HepG2 (cell line): ENCODE results near the gene IQCH. TPM values are rescaled to one million over a fixed set of nuclear protein-coding genes. Genes with fewer than 3 reads are reported as not detected.

Source experiments
- ATAC-seq: fragments of 200-7000 bp; cut with Tn5 transposase; 3 replicates; pipeline ENCODE4 v1.9.1; 2020; ENCODE audit warnings: mild to moderate bottlenecking, moderate library complexity
- BruUV-seq: library from RNA; stranded (reverse); fragments of 400-500 nt; replicated peaks from 2 replicates; lab custom pipeline; 2021; lab: Mats Ljungman, UMichigan
- CTCF ChIA-PET: fragments of 300-600 bp; formaldehyde crosslinking; extraction: SDS; loops from one replicate; lab custom pipeline; 2021; ENCODE audit warnings: low total read pairs, inconsistent platforms, low intra/inter-chr PET ratio; lab: Yijun Ruan, JAX
- POLR2A ChIA-PET: fragments of 350-600 bp; sonication (Branson Sonifier 250); formaldehyde crosslinking; loops from one replicate; lab custom pipeline; 2020; ENCODE audit warnings: antibody characterized with exemption, inconsistent platforms; lab: Yijun Ruan, JAX
- DNase-seq: peaks from one replicate; pipeline ENCODE4 v3.0.0-alpha.2; 2015; ENCODE audit warnings: low spot score
- FAIRE-seq: peaks from 3 replicates; lab custom pipeline; 2011; peaks lifted over from hg19 to GRCh38; lab: Jason Lieb, UNC
- H2AFZ ChIP-seq: one replicate; pipeline ENCODE4 v1.6.1; 2011; ENCODE audit warnings: low read length, inconsistent platforms
- H3K27ac ChIP-seq: fragments of 300-600 bp; 3 replicates; pipeline ENCODE4 v1.8.0; 2011; ENCODE audit warnings: mixed run types, mild to moderate bottlenecking, mixed read lengths, low read length, inconsistent platforms; ENCODE audit not compliant: insufficient read depth; ENCODE audit errors: extremely low read length
- H3K27me3 ChIP-seq, 2 experiments: fragments of 200-600 bp in 1 of 2; 2 replicates in 1 of 2; 3 replicates in 1 of 2; pipeline versions ENCODE4 v1.6.0 to v1.8.0; 2011; ENCODE audit warnings: low read length in 2 of 2, mild to moderate bottlenecking in 2 of 2, moderate library complexity in 2 of 2, inconsistent platforms in 1 of 2; ENCODE audit not compliant: insufficient read depth in 2 of 2, control insufficient read depth in 1 of 2
- H3K36me3 ChIP-seq, 2 experiments: fragments of 200-600 bp in 1 of 2; replicated peaks in 1 of 2; 2 replicates in 1 of 2; 3 replicates in 1 of 2; pipeline versions ENCODE4 v1.5.1 to v1.8.0; 2011; ENCODE audit warnings: low read length in 2 of 2, inconsistent platforms in 1 of 2; ENCODE audit not compliant: insufficient read depth in 2 of 2, control insufficient read depth in 1 of 2
- H3K4me1 ChIP-seq: 2 replicates; pipeline ENCODE4 v1.5.1; 2012; ENCODE audit warnings: low read length, inconsistent platforms; ENCODE audit not compliant: insufficient read depth
- H3K4me2 ChIP-seq: 2 replicates; pipeline ENCODE4 v1.6.0; 2011; ENCODE audit warnings: low read depth, low read length, inconsistent platforms
- H3K4me3 ChIP-seq, 3 experiments: fragments of 200-600 bp in 1 of 3; sonication (generic), shearing (Covaris generic) in 1 of 3; replicated peaks in 1 of 3; 2 replicates each; pipeline ENCODE4 v1.5.1; 2011 to 2016; ENCODE audit warnings: low read length in 3 of 3, inconsistent platforms in 2 of 3, low read depth in 2 of 3, mild to moderate bottlenecking in 2 of 3, control low read depth in 1 of 3, mixed read lengths in 1 of 3; ENCODE audit not compliant: insufficient read depth in 1 of 3
- H3K79me2 ChIP-seq: one replicate; pipeline ENCODE4 v1.6.1; 2011; ENCODE audit warnings: low read length, inconsistent platforms; ENCODE audit not compliant: insufficient read depth
- H3K9ac ChIP-seq: 2 replicates; pipeline ENCODE4 v1.6.0; 2011; ENCODE audit warnings: mild to moderate bottlenecking, low read depth, low read length, inconsistent platforms; ENCODE audit not compliant: insufficient read depth
- H3K9me3 ChIP-seq: 2 replicates; pipeline ENCODE4 v1.5.1; 2012; ENCODE audit warnings: mild to moderate bottlenecking, low read length
- H4K20me1 ChIP-seq: 2 replicates; pipeline ENCODE4 v1.6.0; 2011; ENCODE audit warnings: inconsistent platforms, mild to moderate bottlenecking, low read length, moderate library complexity; ENCODE audit not compliant: insufficient read depth
- ATF7-NPFF ChIP-seq: sonication (generic); formaldehyde crosslinking; IDR thresholded peaks from 2 replicates; pipeline ENCODE4 v1.8.1; 2023; ENCODE audit warnings: mild to moderate bottlenecking, low read depth, missing genetic modification reagents, moderate library complexity
- KLF16 ChIP-seq, 2 experiments: sonication (generic) in 1 of 2; formaldehyde crosslinking in 1 of 2; IDR thresholded peaks; 2 replicates each; pipeline versions ENCODE4 v1.6.1 to v1.8.0; 2016 to 2023; ENCODE audit warnings: missing genetic modification reagents in 2 of 2, missing compliant biosample characterization in 1 of 2
- NFRKB ChIP-seq: fragments of 450-650 bp; IDR thresholded peaks from 2 replicates; pipeline ENCODE4 v1.6.1; 2017
- NPAS2 ChIP-seq: sonication (generic); formaldehyde crosslinking; IDR thresholded peaks from 2 replicates; pipeline ENCODE4 v1.8.0; 2022; ENCODE audit warnings: mild to moderate bottlenecking, missing genetic modification reagents, borderline replicate concordance
- SP1 ChIP-seq, 2 experiments: fragments of 450-650 bp in 1 of 2; sonication (generic) in 1 of 2; formaldehyde crosslinking in 1 of 2; IDR thresholded peaks; 2 replicates each; pipeline versions ENCODE4 v1.4.0 to v1.6.1; 2016 to 2020; ENCODE audit warnings: missing genetic modification reagents in 1 of 2
- TCF7L2 ChIP-seq: IDR thresholded peaks from 2 replicates; pipeline ENCODE4 v1.6.1; 2011; ENCODE audit warnings: mild to moderate bottlenecking, low read depth, low read length, moderate library complexity
- ZNF510 ChIP-seq: sonication (generic); formaldehyde crosslinking; IDR thresholded peaks from 2 replicates; pipeline ENCODE4 v1.4.0; 2020; ENCODE audit warnings: low read depth, mild to moderate bottlenecking, missing genetic modification reagents
- WGBS: methylation state at CpG from one replicate; pipeline ENCODE4 v1.1.6; 2017; ENCODE audit warnings: low lambda C conversion rate; 5-methylcytosine and 5-hydroxymethylcytosine counted together
- in situ Hi-C: cut with HindIII; loops from 2 replicates; pipeline ENCODE4 v1.10.0; 2017; ENCODE audit warnings: low pct_unique_long_range_greater_than_20kb; ENCODE audit not compliant: extremely low pct_ligation_motif_present
- intact Hi-C: fragments of 100-400 bp; cut with micrococcal nuclease; formaldehyde crosslinking; loops from one replicate; pipeline ENCODE4 v1.10.0; 2022; ENCODE audit not compliant: unreplicated experiment
- polyA plus RNA-seq, 8 experiments: library from polyadenylated mRNA; depleted of rRNA in 3 of 8; stranded (reverse) in 7 of 8; unstranded in 1 of 8; fragments of >200 nt; fragmentation: Illumina TruSeq in 4 of 8; extraction: Trizol in 4 of 8; gene quantifications; 2 replicates each; pipeline versions ENCODE4 v1.2.1 to v1.2.3, GENCODE V29; 2011 to 2016; ENCODE audit warnings: low read depth in 4 of 8, missing spikeins in 1 of 8, mixed read lengths in 1 of 8; ENCODE audit not compliant: insufficient read depth in 1 of 8
- total RNA-seq, 5 experiments: library from RNA; depleted of rRNA; stranded (reverse); fragments of >200 nt; fragmentation: Illumina TruSeq; extraction: Trizol; gene quantifications; 2 replicates each; pipeline ENCODE4 v1.2.3, GENCODE V29; 2016; ENCODE audit warnings: low read depth in 1 of 5
- TF ChIP-seq, protein P1 (sequence below): sonication (generic); formaldehyde crosslinking; IDR thresholded peaks from 2 replicates; pipeline ENCODE4 v1.4.0; 2020; ENCODE audit warnings: mild to moderate bottlenecking, missing genetic modification reagents
- TF ChIP-seq, protein P2 (sequence below): sonication (generic); formaldehyde crosslinking; IDR thresholded peaks from 2 replicates; pipeline ENCODE4 v1.4.0; 2020; ENCODE audit warnings: missing genetic modification reagents

Gene IQCH
- total and polyA plus RNA-seq, 2 of the 13 experiments (the other 11 are each of a cell fraction or from before 2014, with no cell fraction given): 0.16 to 0.55 TPM

DNA sequence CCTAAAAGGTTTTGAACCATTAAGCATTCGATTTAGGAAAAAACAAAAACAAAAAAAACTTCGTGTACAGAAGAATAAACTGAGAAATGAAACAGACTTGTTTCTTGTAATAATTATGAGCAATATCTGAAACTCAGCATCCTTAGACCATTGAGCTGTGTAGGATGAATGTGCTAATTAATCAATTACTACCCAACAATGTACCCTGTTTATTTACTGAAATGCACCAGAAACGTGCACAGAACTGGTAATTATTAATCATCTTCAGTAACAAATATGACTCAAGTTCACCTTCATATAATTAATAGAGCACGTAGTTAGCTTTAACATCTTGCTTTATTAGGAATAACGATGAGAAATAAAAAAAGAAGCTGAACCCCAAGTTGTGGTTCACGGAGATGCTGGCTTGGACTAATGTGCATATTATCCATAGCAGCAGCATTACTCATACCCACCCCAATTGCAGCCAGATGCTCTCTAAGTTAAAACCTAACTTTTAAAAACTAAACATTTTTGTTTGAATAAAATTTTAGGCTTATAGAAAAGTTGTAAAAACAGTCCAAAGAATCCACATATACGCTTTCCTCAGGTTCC is 256.1 kb downstream of the IQCH start:
- WGBS: 92% methylated on average over 7 of the region's 7 CpGs
- in situ Hi-C loops: no loop called here
- Histone ChIP-seq H3K9me3 (no peaks in the 10 kb centered on the region), H3K27me3 (no peaks in the 10 kb centered on the region), H3K4me2 (no peak overlapping the region), H3K4me3 (no peak overlapping the region), H4K20me1 (no peaks in the 10 kb centered on the region), H3K4me1 (0 out of 2 replicates have a peak, but pooled peaks cover 5% of the 10 kb centered on the region), H2AFZ (no peak overlapping the region), H3K79me2 (no peaks in the 10 kb centered on the region), H3K27ac (no peak overlapping the region), H3K36me3 (peaks cover 2 to 24% of the 10 kb centered on the region in 2 experiments; a peak in 2 of 5 replicates), H3K9ac (no peak overlapping the region)
- no TSS peak for BruUV-seq
- CTCF ChIA-PET: no interaction called here
- TF ChIP-seq ZNF510 (CRISPR knock-in tag): no peak
- TF ChIP-seq KLF16 (CRISPR knock-in tag; IDR thresholded peaks at IDR 0.05): no peak
- TF ChIP-seq ATF7-NPFF (CRISPR knock-in tag): no peak
- TF ChIP-seq, protein P1, sequence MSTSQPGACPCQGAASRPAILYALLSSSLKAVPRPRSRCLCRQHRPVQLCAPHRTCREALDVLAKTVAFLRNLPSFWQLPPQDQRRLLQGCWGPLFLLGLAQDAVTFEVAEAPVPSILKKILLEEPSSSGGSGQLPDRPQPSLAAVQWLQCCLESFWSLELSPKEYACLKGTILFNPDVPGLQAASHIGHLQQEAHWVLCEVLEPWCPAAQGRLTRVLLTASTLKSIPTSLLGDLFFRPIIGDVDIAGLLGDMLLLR (CRISPR knock-in tag): no peak
- TF ChIP-seq TCF7L2: no peak
- no peak for TF ChIP-seq NPAS2 (CRISPR knock-in tag)
- TF ChIP-seq, protein P2, sequence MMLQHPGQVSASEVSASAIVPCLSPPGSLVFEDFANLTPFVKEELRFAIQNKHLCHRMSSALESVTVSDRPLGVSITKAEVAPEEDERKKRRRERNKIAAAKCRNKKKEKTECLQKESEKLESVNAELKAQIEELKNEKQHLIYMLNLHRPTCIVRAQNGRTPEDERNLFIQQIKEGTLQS (CRISPR knock-in tag): no peak
- no peak for TF ChIP-seq NFRKB
- no peak for TF ChIP-seq SP1 (IDR thresholded peaks at IDR 0.05)
- TF ChIP-seq SP1 (CRISPR knock-in tag; IDR thresholded peaks at IDR 0.05): no peak
- intact Hi-C loops: no loop called here
- FAIRE-seq: no peak
- POLR2A ChIA-PET: interaction anchor here (1.4 kb wide), 1 partner anchor 10 kb away, joined by 4 read pairs; the partner anchor contains the start of gene C15orf61
- DNase-seq: no peak
- no peak for ATAC-seq
